Choroid plexus epithelial cell (primary cell): ENCODE results near the gene INHBC.

Experiments used
- DNase-seq: peaks from one replicate; pipeline ENCODE4 v3.0.0-alpha.2; 2010; ENCODE audit warnings: low read depth
- H3K4me3 ChIP-seq: 2 replicates; pipeline ENCODE4 v1.5.1; 2011; ENCODE audit warnings: low read depth, mild to moderate bottlenecking, control low read depth, low read length, moderate library complexity
- TF ChIP-seq, protein P1 (sequence below): conservative IDR thresholded peaks from 2 replicates; pipeline ENCODE4 v1.5.1; 2011; ENCODE audit warnings: low read depth, mild to moderate bottlenecking, control low read depth, inconsistent platforms, low read length, moderate library complexity

The INHBC gene

DNA sequence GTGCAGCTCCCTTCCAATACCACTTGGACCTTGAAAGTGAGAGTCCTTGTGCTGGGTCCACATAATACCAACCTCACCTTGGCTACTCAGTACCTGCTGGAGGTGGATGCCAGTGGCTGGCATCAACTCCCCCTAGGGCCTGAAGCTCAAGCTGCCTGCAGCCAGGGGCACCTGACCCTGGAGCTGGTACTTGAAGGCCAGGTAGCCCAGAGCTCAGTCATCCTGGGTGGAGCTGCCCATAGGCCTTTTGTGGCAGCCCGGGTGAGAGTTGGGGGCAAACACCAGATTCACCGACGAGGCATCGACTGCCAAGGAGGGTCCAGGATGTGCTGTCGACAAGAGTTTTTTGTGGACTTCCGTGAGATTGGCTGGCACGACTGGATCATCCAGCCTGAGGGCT, 14.8 kb downstream of the INHBC start:
- no peak for DNase-seq
- TF ChIP-seq, protein P1, sequence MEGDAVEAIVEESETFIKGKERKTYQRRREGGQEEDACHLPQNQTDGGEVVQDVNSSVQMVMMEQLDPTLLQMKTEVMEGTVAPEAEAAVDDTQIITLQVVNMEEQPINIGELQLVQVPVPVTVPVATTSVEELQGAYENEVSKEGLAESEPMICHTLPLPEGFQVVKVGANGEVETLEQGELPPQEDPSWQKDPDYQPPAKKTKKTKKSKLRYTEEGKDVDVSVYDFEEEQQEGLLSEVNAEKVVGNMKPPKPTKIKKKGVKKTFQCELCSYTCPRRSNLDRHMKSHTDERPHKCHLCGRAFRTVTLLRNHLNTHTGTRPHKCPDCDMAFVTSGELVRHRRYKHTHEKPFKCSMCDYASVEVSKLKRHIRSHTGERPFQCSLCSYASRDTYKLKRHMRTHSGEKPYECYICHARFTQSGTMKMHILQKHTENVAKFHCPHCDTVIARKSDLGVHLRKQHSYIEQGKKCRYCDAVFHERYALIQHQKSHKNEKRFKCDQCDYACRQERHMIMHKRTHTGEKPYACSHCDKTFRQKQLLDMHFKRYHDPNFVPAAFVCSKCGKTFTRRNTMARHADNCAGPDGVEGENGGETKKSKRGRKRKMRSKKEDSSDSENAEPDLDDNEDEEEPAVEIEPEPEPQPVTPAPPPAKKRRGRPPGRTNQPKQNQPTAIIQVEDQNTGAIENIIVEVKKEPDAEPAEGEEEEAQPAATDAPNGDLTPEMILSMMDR, result no peak
- H3K4me3 ChIP-seq, result no peak overlapping the region

DNA sequence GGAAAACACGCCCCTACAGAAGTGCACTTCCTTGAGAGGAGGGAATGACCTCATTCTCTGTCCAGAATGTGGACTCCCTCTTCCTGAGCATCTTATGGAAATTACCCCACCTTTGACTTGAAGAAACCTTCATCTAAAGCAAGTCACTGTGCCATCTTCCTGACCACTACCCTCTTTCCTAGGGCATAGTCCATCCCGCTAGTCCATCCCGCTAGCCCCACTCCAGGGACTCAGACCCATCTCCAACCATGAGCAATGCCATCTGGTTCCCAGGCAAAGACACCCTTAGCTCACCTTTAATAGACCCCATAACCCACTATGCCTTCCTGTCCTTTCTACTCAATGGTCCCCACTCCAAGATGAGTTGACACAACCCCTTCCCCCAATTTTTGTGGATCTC, 15.5 kb downstream of the INHBC start:
- no peak for DNase-seq
- no peak overlapping the region for H3K4me3 ChIP-seq
- TF ChIP-seq, protein P1, result no peak

DNA sequence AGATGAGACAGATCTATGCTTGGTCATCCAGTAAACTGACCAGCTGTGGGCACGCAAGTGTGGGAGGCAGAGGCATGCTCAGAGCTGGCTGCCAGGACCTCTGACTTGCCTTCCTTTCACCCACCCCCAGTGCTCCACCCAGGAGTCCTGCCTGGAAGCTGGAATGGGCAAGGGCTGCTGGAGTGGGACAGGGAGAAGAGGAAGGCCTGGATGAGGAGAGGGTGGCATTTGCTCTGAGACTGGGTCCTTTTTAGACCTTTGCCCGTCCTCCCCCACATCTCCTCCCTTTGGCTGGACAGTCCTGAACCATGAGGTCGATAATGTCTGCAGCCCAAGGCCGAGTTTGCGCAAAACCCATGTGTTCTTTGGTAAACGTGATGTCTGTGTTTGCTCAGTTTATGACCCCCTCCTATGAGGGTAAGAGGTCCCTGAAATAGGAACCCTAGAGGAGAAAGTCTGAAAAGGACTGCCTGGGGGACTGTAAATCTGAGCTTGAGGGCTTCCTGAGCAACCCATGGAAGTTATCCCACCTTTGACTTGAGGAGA, 16.7 kb downstream of the INHBC start:
- H3K4me3 ChIP-seq, result no peak overlapping the region
- DNase-seq, result no peak
- TF ChIP-seq, protein P1, result no peak

DNA sequence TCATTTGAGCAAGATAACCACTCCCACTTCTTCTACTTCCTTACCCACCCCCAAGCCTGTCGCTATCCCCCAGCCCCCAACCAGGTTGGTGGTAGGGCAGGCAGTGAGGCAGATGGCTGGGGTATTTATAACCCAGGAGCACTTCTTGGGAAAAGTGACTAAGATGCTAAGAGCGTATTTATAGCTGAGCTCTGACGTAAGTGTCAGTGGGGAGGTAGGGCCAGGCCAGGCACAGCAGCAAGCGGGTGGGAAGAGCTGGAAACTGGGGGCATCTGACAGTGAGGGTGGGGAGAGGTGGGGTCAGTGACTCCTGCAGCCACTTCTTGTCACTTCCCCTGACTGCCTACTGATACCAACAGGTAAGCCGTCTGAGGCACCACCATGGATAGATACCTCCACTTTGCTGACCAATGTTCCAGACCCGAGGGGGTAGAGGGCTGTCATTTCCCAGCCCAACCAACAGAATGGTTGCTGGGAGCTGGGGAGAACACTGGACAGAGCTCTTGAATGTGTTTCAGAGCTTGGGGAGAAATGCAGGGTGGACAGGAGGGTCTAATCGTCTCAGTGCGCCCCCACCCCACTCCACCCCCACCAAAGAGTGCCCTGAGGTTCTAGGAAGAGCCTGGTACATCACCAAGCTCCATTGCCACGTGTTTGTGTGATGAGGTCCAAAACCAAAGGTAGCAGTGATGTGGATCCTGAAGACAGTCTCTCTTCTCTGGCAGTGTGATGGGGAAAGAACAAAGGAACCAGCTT, 17.8 kb downstream of the INHBC start:
- H3K4me3 ChIP-seq, result no peak overlapping the region
- peak; percentile 93 for DNase-seq
- TF ChIP-seq, protein P1, result no peak

DNA sequence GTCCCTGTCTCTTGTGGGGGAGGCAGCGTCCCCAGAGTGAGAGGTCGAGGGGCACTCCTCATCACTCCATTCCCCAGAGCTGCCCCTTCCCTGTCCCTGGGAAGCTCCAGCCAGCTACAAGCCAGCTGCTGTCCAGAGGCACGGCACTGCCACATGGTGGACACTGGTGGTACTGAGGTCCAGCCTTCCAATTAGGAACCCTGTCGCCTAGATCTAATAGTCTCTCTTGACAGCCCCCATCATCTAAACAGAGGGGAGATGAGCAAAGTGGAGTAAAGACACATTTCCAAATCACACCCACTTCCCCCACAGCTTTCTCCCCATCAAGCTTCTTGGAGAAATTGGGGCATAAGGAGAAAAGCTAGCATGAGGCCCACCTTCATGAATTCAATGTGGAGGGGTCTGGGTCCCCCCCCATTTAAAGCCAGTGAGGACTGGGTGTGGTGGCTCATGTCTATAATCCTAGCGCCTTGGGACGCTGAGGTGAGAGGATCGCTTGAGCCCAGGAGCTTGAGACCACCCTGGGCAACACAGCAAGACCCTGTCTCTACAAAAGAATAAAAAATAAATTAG, 18.4 kb downstream of the INHBC start:
- TF ChIP-seq, protein P1, result peak; percentile 98
- peak; percentile 88 for DNase-seq
- no peak overlapping the region for H3K4me3 ChIP-seq

DNA sequence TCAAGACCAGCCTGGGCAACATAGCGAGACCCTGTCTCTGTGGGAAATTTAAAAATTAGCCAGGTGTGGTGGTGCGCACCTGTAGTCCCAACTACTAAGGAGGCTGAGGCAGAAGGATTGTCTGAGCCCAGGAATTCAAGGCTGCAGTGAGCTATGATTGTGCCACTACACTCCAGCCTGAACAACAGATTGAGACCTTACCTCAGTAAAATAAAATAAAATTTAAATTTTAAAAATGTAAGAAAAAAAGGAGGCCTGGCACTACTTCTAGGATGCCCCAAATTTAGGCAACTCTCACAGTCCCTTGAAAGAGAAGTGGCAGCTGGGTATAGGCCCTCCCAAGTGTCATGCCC, 19.6 kb downstream of the INHBC start:
- DNase-seq, result no peak
- no peak overlapping the region for H3K4me3 ChIP-seq
- TF ChIP-seq, protein P1, result no peak
